HCT116 (cell line): ENCODE results near the gene FBN3. TPM values are rescaled to one million over a fixed set of nuclear protein-coding genes. Genes with fewer than 3 reads are reported as not detected.
A peak's percentile ranks its signal among the peaks of the same experiment; 100 is the strongest.

Source experiments
- ATAC-seq: fragments of 200-7000 bp; cut with Tn5 transposase; 2 replicates; pipeline ENCODE4 v1.9.1; 2020; ENCODE audit warnings: mild to moderate bottlenecking, moderate library complexity
- BruUV-seq: library from RNA; stranded (reverse); fragments of 400-500 nt; replicated peaks from 2 replicates; lab custom pipeline; 2021; lab: Mats Ljungman, UMichigan
- CTCF ChIA-PET: fragments of 300-600 bp; sonication (Branson Sonifier 250); formaldehyde crosslinking; loops from one replicate; lab custom pipeline; 2021; ENCODE audit warnings: antibody characterized with exemption; lab: Charles Lee
- POLR2A ChIA-PET: fragments of 300-600, 350-600 bp; sonication (Branson Sonifier 250); formaldehyde crosslinking; loops from one replicate; lab custom pipeline; 2021; ENCODE audit warnings: antibody characterized with exemption; lab: Charles Lee
- RAD21 ChIA-PET, 2 experiments: fragments of 300-600 bp; sonication (Branson Sonifier 250); formaldehyde crosslinking; loops; one replicate each; lab custom pipeline; 2023; ENCODE audit warnings: low total read pairs in 2 of 2; ENCODE audit not compliant: uncharacterized antibody in 2 of 2, unreplicated experiment in 2 of 2, low non-redundant PET in 1 of 2; lab: Charles Lee
- DNase-seq: peaks from one replicate; pipeline ENCODE4 v3.0.0-alpha.2; 2010; ENCODE audit warnings: low read depth, low spot score
- H2AFZ ChIP-seq: fragments of 200-600 bp; shearing (Covaris generic), sonication (generic); 2 replicates; pipeline ENCODE4 v1.6.1; 2017; ENCODE audit warnings: low read depth, mixed run types, mixed read lengths, antibody characterized with exemption, low read length; ENCODE audit not compliant: poor library complexity, severe bottlenecking
- H3K27ac ChIP-seq: 2 replicates; pipeline ENCODE4 v1.5.1; 2012; ENCODE audit warnings: low read depth, low read length
- H3K27me3 ChIP-seq: fragments of 200-600 bp; sonication (generic); 2 replicates; pipeline ENCODE4 v1.6.1; 2016; ENCODE audit warnings: mixed run types, low read length, mixed read lengths; ENCODE audit not compliant: insufficient read depth
- H3K36me3 ChIP-seq, 2 experiments: fragments of 200-500 bp in 1 of 2; fragments of 200-600 bp in 1 of 2; sonication (Bioruptor generic) in 1 of 2; sonication (generic) in 1 of 2; 2 replicates each; pipeline versions ENCODE4 v1.5.1 to v1.6.1; 2014 to 2016; ENCODE audit warnings: low read length in 2 of 2, inconsistent platforms in 1 of 2, mixed read lengths in 1 of 2, mixed run types in 1 of 2; ENCODE audit not compliant: insufficient read depth in 2 of 2, control insufficient read depth in 1 of 2
- H3K4me1 ChIP-seq, 2 experiments: fragments of 200-600 bp in 1 of 2; sonication (generic) in 1 of 2; 2 replicates each; pipeline versions ENCODE4 v1.5.1 to v1.6.1; 2012 to 2017; ENCODE audit warnings: low read length in 2 of 2, inconsistent platforms in 1 of 2, mild to moderate bottlenecking in 1 of 2, mixed read lengths in 1 of 2, mixed run types in 1 of 2, moderate library complexity in 1 of 2; ENCODE audit not compliant: insufficient read depth in 2 of 2, control insufficient read depth in 1 of 2
- H3K4me2 ChIP-seq: fragments of 200-600 bp; sonication (generic); 2 replicates; pipeline ENCODE4 v1.6.1; 2017; ENCODE audit warnings: mixed run types, low read length, mixed read lengths
- H3K4me3 ChIP-seq, 2 experiments: fragments of 200-600 bp in 1 of 2; sonication (generic) in 1 of 2; replicated peaks in 1 of 2; 2 replicates each; pipeline ENCODE4 v1.5.1; 2011 to 2016; ENCODE audit warnings: low read length in 2 of 2, control low read depth in 1 of 2, low read depth in 1 of 2, mild to moderate bottlenecking in 1 of 2, mixed read lengths in 1 of 2, mixed run types in 1 of 2
- H3K79me2 ChIP-seq: fragments of 200-600 bp; sonication (generic); 2 replicates; pipeline ENCODE4 v1.6.1; 2017; ENCODE audit warnings: mild to moderate bottlenecking, mixed run types, low read length, moderate library complexity, mixed read lengths; ENCODE audit not compliant: insufficient read depth
- H3K9ac ChIP-seq: fragments of 200-600 bp; sonication (generic); 2 replicates; pipeline ENCODE4 v1.6.1; 2016; ENCODE audit warnings: low read length, mixed read lengths
- H3K9me2 ChIP-seq: fragments of 200-600 bp; sonication (generic), shearing (Covaris generic); 2 replicates; pipeline ENCODE4 v1.6.1; 2017; ENCODE audit warnings: mixed run types, mild to moderate bottlenecking, moderate library complexity; ENCODE audit not compliant: insufficient read depth
- H3K9me3 ChIP-seq, 2 experiments: fragments of 200-500 bp in 1 of 2; fragments of 200-600 bp in 1 of 2; sonication (Bioruptor generic) in 1 of 2; sonication (generic) in 1 of 2; 2 replicates each; pipeline ENCODE4 v1.6.1; 2014 to 2017; ENCODE audit warnings: low read length in 2 of 2, mixed read lengths in 2 of 2, inconsistent platforms in 1 of 2, low read depth in 1 of 2, mild to moderate bottlenecking in 1 of 2, mixed run types in 1 of 2, moderate library complexity in 1 of 2; ENCODE audit not compliant: control insufficient read depth in 1 of 2, insufficient read depth in 1 of 2
- H4K20me1 ChIP-seq: fragments of 200-600 bp; sonication (generic), shearing (Covaris generic); 2 replicates; pipeline ENCODE4 v1.6.1; 2017; ENCODE audit warnings: mixed run types, mild to moderate bottlenecking, moderate library complexity; ENCODE audit not compliant: insufficient read depth
- ATF3 ChIP-seq: IDR thresholded peaks from 2 replicates; pipeline ENCODE4 v1.6.1; 2012
- CEBPB ChIP-seq: IDR thresholded peaks from 2 replicates; pipeline ENCODE4 v1.6.1; 2012; ENCODE audit warnings: low read depth
- CTCF ChIP-seq, 3 experiments: fragments of 200-600 bp in 1 of 3; sonication (generic) in 1 of 3; IDR thresholded peaks in 2 of 3; conservative IDR thresholded peaks in 1 of 3; 2 replicates each; pipeline ENCODE4 v1.5.1; 2012 to 2017; ENCODE audit warnings: low read depth in 2 of 3, low read length in 2 of 3, antibody characterized with exemption in 1 of 3, borderline replicate concordance in 1 of 3, control low read depth in 1 of 3, mild to moderate bottlenecking in 1 of 3, mixed read lengths in 1 of 3, mixed run types in 1 of 3, moderate library complexity in 1 of 3; ENCODE audit not compliant: insufficient read depth in 1 of 3
- EGR1 ChIP-seq: IDR thresholded peaks from 2 replicates; pipeline ENCODE4 v1.6.1; 2012; ENCODE audit warnings: low read depth
- ELF1 ChIP-seq: IDR thresholded peaks from 2 replicates; pipeline ENCODE4 v1.6.1; 2012; ENCODE audit warnings: low read depth, borderline replicate concordance
- EZH2 ChIP-seq: fragments of 200-600 bp; sonication (generic); IDR thresholded peaks from 2 replicates; pipeline ENCODE4 v1.6.1; 2017; ENCODE audit warnings: antibody characterized with exemption, mixed run types
- EZH2phosphoT487 ChIP-seq: fragments of 200-600 bp; IDR thresholded peaks from 2 replicates; pipeline ENCODE4 v1.6.1; 2018; ENCODE audit warnings: antibody characterized with exemption, borderline replicate concordance
- FOSL1 ChIP-seq: IDR thresholded peaks from 2 replicates; pipeline ENCODE4 v1.6.1; 2012; ENCODE audit warnings: low read depth
- JUND ChIP-seq: IDR thresholded peaks from 2 replicates; pipeline ENCODE4 v1.6.1; 2012
- MAX ChIP-seq: IDR thresholded peaks from 2 replicates; pipeline ENCODE4 v1.6.1; 2012
- POLR2A ChIP-seq: IDR thresholded peaks from 2 replicates; pipeline ENCODE4 v1.7.0; 2011; ENCODE audit warnings: borderline replicate concordance; ENCODE audit not compliant: insufficient read depth, insufficient read length; ENCODE audit errors: extremely low read depth
- POLR2AphosphoS5 ChIP-seq: IDR thresholded peaks from 2 replicates; pipeline ENCODE4 v1.6.1; 2011; ENCODE audit warnings: mild to moderate bottlenecking, low read depth, low read length, moderate library complexity
- RAD21 ChIP-seq: IDR thresholded peaks from 2 replicates; pipeline ENCODE4 v1.6.1; 2012; ENCODE audit warnings: low read depth, mild to moderate bottlenecking
- SP1 ChIP-seq: IDR thresholded peaks from 2 replicates; pipeline ENCODE4 v1.6.1; 2012; ENCODE audit warnings: low read depth
- SRF ChIP-seq: IDR thresholded peaks from 2 replicates; pipeline ENCODE4 v1.6.1; 2012; ENCODE audit warnings: low read depth
- TCF7L2 ChIP-seq: IDR thresholded peaks from 2 replicates; pipeline ENCODE4 v1.7.0; 2011; ENCODE audit warnings: borderline replicate concordance, inconsistent platforms; ENCODE audit not compliant: insufficient read depth, insufficient read length; ENCODE audit errors: extremely low read depth
- YY1 ChIP-seq: IDR thresholded peaks from 2 replicates; pipeline ENCODE4 v1.6.1; 2011; ENCODE audit warnings: low read length, low read depth, moderate library complexity, mild to moderate bottlenecking; ENCODE audit not compliant: insufficient replicate concordance; ENCODE audit errors: extremely low read depth
- ZFX ChIP-seq: fragments of 450-650 bp; IDR thresholded peaks from 2 replicates; pipeline ENCODE4 v1.6.1; 2017
- ZNF274 ChIP-seq: fragments of 200-500 bp; sonication (Bioruptor generic); IDR thresholded peaks from 2 replicates; pipeline ENCODE4 v1.6.1; 2014; ENCODE audit warnings: mild to moderate bottlenecking, low read depth, low read length, inconsistent platforms
- intact Hi-C: fragments of 100-400 bp; cut with micrococcal nuclease; formaldehyde crosslinking; loops from 2 replicates; pipeline ENCODE4 v1.10.0; 2022
- total RNA-seq: library from RNA; stranded (reverse); gene quantifications from one replicate; pipeline ENCODE4 v1.2.1, GENCODE V29; 2021; ENCODE audit not compliant: unreplicated experiment

FBN3 gene
- total RNA-seq, 1 experiment from 2014 or later, result 6.6 TPM

GRCh38 chr19:8028951-8029491 lies 120.4 kb downstream of the FBN3 start:
- Histone ChIP-seq H3K4me1 (peaks cover 5 to 11% of the 10 kb centered on the region in 2 experiments; a peak in 3 of 4 replicates), H3K9me2 (no peaks in the 10 kb centered on the region), H4K20me1 (no peaks in the 10 kb centered on the region), H3K4me2 (0 out of 2 replicates have a peak overlapping the region, but pooled peaks have one; percentile 25), H2AFZ (no peak overlapping the region), H3K9ac (no peak overlapping the region), H3K27me3 (no peaks in the 10 kb centered on the region), H3K79me2 (no peaks in the 10 kb centered on the region), H3K9me3 (no peaks in the 10 kb centered on the region), H3K27ac (no peak overlapping the region), H3K4me3 (no peak overlapping the region), H3K36me3 (no peaks in the 10 kb centered on the region)
- no TSS peak for BruUV-seq
- no peak for DNase-seq
- TF ChIP-seq POLR2AphosphoS5 (no peak), RAD21 (no peak), MAX (no peak), FOSL1 (no peak)
- ChIA-PET RAD21 (no interaction called here), POLR2A (interaction anchor here (1.0 kb wide), 1 partner anchor 85 kb away, joined by 3 read pairs; the partner anchor contains the start of gene TIMM44), CTCF (no interaction called here)
- peak; percentile 38; the same call in 1 of the 2 replicates for ATAC-seq
- intact Hi-C loops, result no loop called here

GRCh38 chr19:8025316-8025715 lies 124.1 kb downstream of the FBN3 start:
- Histone ChIP-seq H3K4me1 (peaks cover 5 to 11% of the 10 kb centered on the region in 2 experiments; a peak in 3 of 4 replicates), H3K9ac (no peak overlapping the region), H3K9me3 (no peaks in the 10 kb centered on the region), H2AFZ (no peak overlapping the region), H3K27ac (no peak overlapping the region), H3K79me2 (no peaks in the 10 kb centered on the region), H3K4me3 (no peak overlapping the region), H3K9me2 (no peaks in the 10 kb centered on the region), H3K27me3 (no peaks in the 10 kb centered on the region), H3K36me3 (no peaks in the 10 kb centered on the region), H3K4me2 (no peak overlapping the region), H4K20me1 (no peaks in the 10 kb centered on the region)
- DNase-seq (no peak), ATAC-seq (no peak)
- ChIA-PET POLR2A (no interaction called here), RAD21 (no interaction called here), CTCF (no interaction called here)
- intact Hi-C loops, result no loop called here
- BruUV-seq, result no TSS peak
- TF ChIP-seq CEBPB (no peak), YY1 (no peak), ZFX (no peak), CTCF (IDR thresholded peaks at IDR 0.05 in 2 of 3, conservative IDR thresholded peaks at IDR 0.05 in 1 of 3; ENCODE audit: borderline replicate concordance in 1 of 3, insufficient read depth in 1 of 3, low read depth in 2 of 3, low read length in 2 of 3) (no peak), SRF (no peak), TCF7L2 (no peak), POLR2A (no peak), ATF3 (no peak), POLR2AphosphoS5 (no peak), JUND (no peak), ELF1 (no peak), FOSL1 (no peak), EZH2phosphoT487 (no peak), EZH2 (no peak), ZNF274 (no peak), EGR1 (no peak), SP1 (no peak)
